Activated naive CD8-positive, alpha-beta T cell treated with anti-CD3 and anti-CD28 coated beads for 36 hours (primary cell): ENCODE results near the gene FREM2. TPM values are rescaled to one million over a fixed set of nuclear protein-coding genes. Genes with fewer than 3 reads are reported as not detected.

ENCODE experiments used
- DNase-seq: peaks from one replicate; pipeline ENCODE4 v3.0.0; 2021
- H3K27ac Mint-ChIP-seq: one replicate; pipeline ENCODE4 v1.8.0; 2022; ENCODE audit warnings: mild to moderate bottlenecking, moderate library complexity, mixed read lengths
- H3K27me3 Mint-ChIP-seq: one replicate; pipeline ENCODE4 v1.8.0; 2022; ENCODE audit warnings: mild to moderate bottlenecking, mixed read lengths
- H3K36me3 Mint-ChIP-seq: one replicate; pipeline ENCODE4 v1.8.0; 2021; ENCODE audit warnings: mild to moderate bottlenecking, mixed read lengths
- H3K4me1 Mint-ChIP-seq: one replicate; pipeline ENCODE4 v1.8.0; 2021; ENCODE audit warnings: mixed read lengths
- H3K4me3 Mint-ChIP-seq: one replicate; pipeline ENCODE4 v1.8.0; 2022; ENCODE audit warnings: mild to moderate bottlenecking, moderate library complexity, mixed read lengths
- H3K9me3 Mint-ChIP-seq: one replicate; pipeline ENCODE4 v1.8.0; 2022; ENCODE audit warnings: mixed read lengths
- total RNA-seq, 2 experiments: library from RNA; stranded (reverse); gene quantifications; one replicate each; pipeline ENCODE4 v1.2.3, GENCODE V29; 2021

FREM2 gene
- total RNA-seq, 2 experiments from 2014 or later, result not detected

DNA sequence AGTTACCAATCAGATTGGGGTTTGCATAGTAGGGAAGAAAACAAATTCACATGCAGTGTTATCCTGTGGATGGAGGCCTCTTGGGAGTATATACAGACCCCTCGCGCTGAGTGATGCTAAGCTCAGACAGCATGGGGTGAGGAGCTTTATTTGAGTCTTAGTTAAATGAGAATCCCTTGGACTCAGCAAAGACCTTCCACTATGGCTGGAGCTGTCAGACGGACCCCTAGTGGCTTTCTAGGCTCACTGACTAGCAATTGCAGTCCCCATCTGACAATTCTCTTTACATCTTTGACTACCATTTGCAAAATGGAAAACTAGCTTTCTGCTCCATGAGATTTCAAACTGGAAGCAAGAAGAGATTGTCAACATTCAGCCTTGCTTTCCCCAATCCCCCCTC is 213.3 kb downstream of the FREM2 start:
- peaks cover 5% of the 10 kb centered on the region for H3K27me3 Mint-ChIP-seq
- no peaks in the 10 kb centered on the region for H3K9me3 Mint-ChIP-seq
- DNase-seq, result no peak
- no peak overlapping the region for H3K4me3 Mint-ChIP-seq
- no peak overlapping the region for H3K27ac Mint-ChIP-seq
- H3K4me1 Mint-ChIP-seq, result no peaks in the 10 kb centered on the region
- no peaks in the 10 kb centered on the region for H3K36me3 Mint-ChIP-seq

DNA sequence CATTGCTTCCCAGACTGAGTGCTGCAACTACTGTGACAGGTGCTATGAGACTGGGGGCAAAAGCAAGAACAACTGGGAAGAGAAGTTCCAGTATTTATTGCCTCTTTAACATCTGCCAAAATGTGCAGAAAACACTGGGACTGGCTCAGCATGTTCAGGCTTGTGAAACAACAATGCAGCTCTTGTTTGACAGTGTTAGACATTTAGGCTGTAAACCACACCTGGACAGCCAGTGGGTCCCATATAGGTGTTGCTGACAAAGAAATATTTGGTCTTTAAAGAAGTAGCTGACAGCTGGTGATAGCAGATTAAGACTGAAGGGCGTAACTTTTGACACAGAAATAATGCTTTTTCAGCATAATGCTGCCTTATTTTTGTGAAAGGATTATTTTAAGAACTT is 215.7 kb downstream of the FREM2 start:
- H3K4me1 Mint-ChIP-seq, result no peaks in the 10 kb centered on the region
- no peaks in the 10 kb centered on the region for H3K9me3 Mint-ChIP-seq
- no peaks in the 10 kb centered on the region for H3K36me3 Mint-ChIP-seq
- H3K27ac Mint-ChIP-seq, result no peak overlapping the region
- H3K27me3 Mint-ChIP-seq, result peaks cover 8% of the 10 kb centered on the region
- DNase-seq, result no peak
- no peak overlapping the region for H3K4me3 Mint-ChIP-seq

DNA sequence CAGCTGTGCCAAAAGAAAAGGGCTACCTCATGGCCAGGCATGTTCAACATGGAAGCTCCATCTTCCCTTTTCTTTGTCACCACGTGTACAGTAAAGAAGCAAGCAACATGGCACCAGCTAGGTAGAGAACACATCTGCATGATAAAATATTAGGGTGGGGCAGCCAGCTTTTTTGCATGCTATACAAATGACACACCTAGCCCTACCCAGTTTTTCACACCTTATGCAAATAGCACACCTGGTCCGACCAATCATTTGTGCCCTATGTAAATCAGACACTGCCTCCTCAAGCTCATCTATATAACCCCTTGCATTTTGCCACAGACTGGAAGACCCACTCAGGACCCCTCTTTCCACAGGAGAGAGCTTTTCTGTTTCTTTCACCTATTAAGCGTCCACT is 218.2 kb downstream of the FREM2 start:
- no peaks in the 10 kb centered on the region for H3K36me3 Mint-ChIP-seq
- no peak overlapping the region for H3K27ac Mint-ChIP-seq
- peaks cover 8% of the 10 kb centered on the region for H3K27me3 Mint-ChIP-seq
- no peaks in the 10 kb centered on the region for H3K4me1 Mint-ChIP-seq
- H3K9me3 Mint-ChIP-seq, result no peaks in the 10 kb centered on the region
- H3K4me3 Mint-ChIP-seq, result no peak overlapping the region
- DNase-seq, result no peak

DNA sequence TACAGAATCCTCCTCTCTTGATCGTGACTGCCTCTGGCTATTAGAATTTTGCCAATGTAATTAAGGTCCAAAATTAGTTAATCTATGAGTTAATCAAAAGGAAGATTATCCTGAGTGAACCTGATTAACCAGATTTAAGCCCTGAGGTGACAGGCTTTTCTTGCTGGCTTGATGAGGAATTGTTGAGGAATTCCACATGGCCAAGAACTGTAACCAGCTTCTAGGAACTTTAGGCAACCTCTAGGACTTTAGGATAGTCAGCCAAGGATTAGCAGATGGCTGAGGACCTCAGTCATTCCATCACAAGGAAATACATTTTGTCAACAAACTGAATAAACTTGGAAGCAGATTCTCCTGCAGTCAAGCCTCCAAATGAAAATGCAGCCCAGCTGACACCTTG is 219.0 kb downstream of the FREM2 start:
- no peaks in the 10 kb centered on the region for H3K9me3 Mint-ChIP-seq
- H3K4me1 Mint-ChIP-seq, result no peaks in the 10 kb centered on the region
- peaks cover 8% of the 10 kb centered on the region for H3K27me3 Mint-ChIP-seq
- DNase-seq, result no peak
- H3K36me3 Mint-ChIP-seq, result no peaks in the 10 kb centered on the region
- H3K27ac Mint-ChIP-seq, result no peak overlapping the region
- H3K4me3 Mint-ChIP-seq, result no peak overlapping the region

DNA sequence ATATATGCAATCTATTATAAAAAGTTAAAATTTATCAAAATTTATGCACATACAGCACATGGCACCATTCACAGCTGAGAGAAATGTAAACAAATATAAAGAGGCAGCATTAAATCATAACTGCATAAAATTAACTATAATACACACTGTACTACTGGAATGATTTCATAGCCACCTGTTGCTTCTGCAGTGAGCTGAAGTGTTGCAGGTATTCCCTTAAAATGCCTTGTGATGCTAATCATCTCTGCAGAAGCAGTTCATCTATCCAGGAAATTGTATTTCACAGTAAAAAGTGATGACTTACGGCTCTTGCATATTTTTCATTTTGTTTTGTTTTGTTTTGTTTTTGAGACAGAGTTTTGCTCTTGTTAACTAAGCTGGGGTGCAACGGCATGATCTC is 221.7 kb downstream of the FREM2 start:
- no peak for DNase-seq
- no peak overlapping the region for H3K27ac Mint-ChIP-seq
- no peaks in the 10 kb centered on the region for H3K9me3 Mint-ChIP-seq
- H3K36me3 Mint-ChIP-seq, result no peaks in the 10 kb centered on the region
- H3K27me3 Mint-ChIP-seq, result peaks cover 12% of the 10 kb centered on the region
- H3K4me1 Mint-ChIP-seq, result no peaks in the 10 kb centered on the region
- no peak overlapping the region for H3K4me3 Mint-ChIP-seq

DNA sequence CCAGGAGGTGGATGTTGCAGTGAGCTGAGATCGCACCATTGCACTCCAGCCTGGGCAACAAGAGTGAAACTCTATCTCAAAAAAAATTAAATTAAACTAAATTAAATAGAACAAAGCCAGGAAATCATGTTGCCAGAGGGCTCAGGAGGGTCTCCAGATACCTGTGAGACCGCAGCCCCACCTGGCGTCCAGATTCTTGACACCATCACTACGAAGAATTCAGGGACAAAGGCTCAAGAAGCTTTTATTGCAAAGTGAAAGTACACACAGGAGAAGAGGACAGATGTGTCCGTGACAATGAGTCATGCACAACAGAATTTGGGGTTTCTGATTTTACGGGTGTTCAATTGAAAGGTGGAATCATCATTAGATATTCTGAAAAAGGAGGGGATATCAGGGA is 227.2 kb downstream of the FREM2 start:
- H3K9me3 Mint-ChIP-seq, result no peaks in the 10 kb centered on the region
- no peak overlapping the region for H3K4me3 Mint-ChIP-seq
- H3K27me3 Mint-ChIP-seq, result peaks cover 25% of the 10 kb centered on the region
- H3K27ac Mint-ChIP-seq, result no peak overlapping the region
- DNase-seq, result no peak
- H3K36me3 Mint-ChIP-seq, result no peaks in the 10 kb centered on the region
- no peaks in the 10 kb centered on the region for H3K4me1 Mint-ChIP-seq

DNA sequence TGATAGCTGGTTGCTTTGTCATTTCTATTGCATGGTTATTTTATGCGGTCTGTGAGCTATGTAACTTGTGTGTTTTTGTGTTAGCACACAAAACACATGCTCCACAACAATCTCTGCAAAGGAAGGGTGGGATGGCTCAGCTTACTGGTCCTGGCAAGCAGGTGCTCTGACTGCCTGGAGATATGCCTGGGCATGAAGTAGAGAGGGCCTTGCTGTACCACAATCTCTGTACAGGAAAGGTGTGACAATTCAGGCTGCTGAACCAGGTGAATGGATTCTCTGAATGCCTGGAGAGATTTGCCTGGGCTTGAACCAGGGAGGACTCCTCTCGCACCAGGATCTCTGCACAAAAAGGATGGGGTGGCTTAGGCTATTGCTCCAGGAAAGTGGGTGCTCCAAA is 234.2 kb downstream of the FREM2 start:
- no peak overlapping the region for H3K4me3 Mint-ChIP-seq
- H3K9me3 Mint-ChIP-seq, result no peaks in the 10 kb centered on the region
- no peak overlapping the region for H3K27ac Mint-ChIP-seq
- no peaks in the 10 kb centered on the region for H3K36me3 Mint-ChIP-seq
- H3K4me1 Mint-ChIP-seq, result no peaks in the 10 kb centered on the region
- no peak for DNase-seq
- peaks cover 66% of the 10 kb centered on the region for H3K27me3 Mint-ChIP-seq

DNA sequence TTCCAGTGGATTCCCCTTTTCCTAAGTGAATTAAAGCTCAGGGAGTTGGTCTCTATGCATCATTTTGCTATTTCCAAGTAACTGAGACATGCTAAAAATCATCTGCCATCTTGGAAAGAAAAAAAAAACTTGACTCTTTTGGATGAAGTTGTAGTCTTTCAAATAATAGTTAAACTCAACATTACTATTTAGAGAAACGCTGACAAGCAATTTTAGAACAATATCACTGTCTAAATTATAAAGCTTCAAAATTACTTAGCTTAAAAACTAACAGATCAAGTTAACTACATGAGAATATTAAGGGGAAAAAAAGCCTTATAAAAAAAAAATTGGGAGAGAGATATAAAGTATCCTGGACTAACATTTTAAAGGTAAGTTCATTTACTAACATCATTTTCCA is 235.3 kb downstream of the FREM2 start:
- no peaks in the 10 kb centered on the region for H3K4me1 Mint-ChIP-seq

DNA sequence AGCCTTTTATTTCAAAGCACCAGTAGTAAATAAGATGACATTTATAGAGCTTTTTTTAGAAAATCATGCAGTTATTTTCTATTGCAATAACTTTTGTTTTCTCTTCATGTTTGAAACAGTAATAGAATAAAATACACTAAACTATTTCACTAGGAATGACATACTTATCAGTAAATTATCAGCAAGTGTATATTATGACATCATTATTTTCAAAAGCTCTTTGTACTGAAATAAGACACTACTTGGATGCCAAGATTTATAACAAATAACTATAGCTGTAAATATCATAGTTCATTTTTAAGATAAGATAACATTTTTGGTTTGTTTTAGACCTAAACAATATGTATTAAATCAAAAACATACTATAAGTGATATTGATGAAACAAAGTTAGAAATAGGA is 246.9 kb downstream of the FREM2 start:
- H3K4me1 Mint-ChIP-seq, result no peaks in the 10 kb centered on the region

More for the DNA sequence above, 235.3 kb downstream of the FREM2 start:
- no peaks in the 10 kb centered on the region for H3K9me3 Mint-ChIP-seq
- peaks cover 66% of the 10 kb centered on the region for H3K27me3 Mint-ChIP-seq
- no peak overlapping the region for H3K4me3 Mint-ChIP-seq
- DNase-seq, result no peak
- no peaks in the 10 kb centered on the region for H3K36me3 Mint-ChIP-seq
- no peak overlapping the region for H3K27ac Mint-ChIP-seq

More for the DNA sequence above, 246.9 kb downstream of the FREM2 start:
- DNase-seq, result no peak
- no peaks in the 10 kb centered on the region for H3K9me3 Mint-ChIP-seq
- no peak overlapping the region for H3K27ac Mint-ChIP-seq
- peaks cover 17% of the 10 kb centered on the region for H3K27me3 Mint-ChIP-seq
- H3K4me3 Mint-ChIP-seq, result no peak overlapping the region
- no peaks in the 10 kb centered on the region for H3K36me3 Mint-ChIP-seq
